Endothelial cell of umbilical vein (primary cell): ENCODE measurements around the gene LRFN2. TPM values are rescaled to one million over a fixed set of nuclear protein-coding genes. Genes with fewer than 3 reads are reported as not detected.

ENCODE experiments used
- BruUV-seq: library from RNA; stranded (reverse); fragments of 400-500 nt; replicated peaks from 2 replicates; lab custom pipeline; 2021; lab: Mats Ljungman, UMichigan
- CTCF ChIA-PET: fragments of 300-600, 350-600 bp; sonication (Branson Sonifier 250); formaldehyde crosslinking; loops from one replicate; lab custom pipeline; 2021; ENCODE audit warnings: antibody characterized with exemption, inconsistent platforms; lab: Charles Lee
- POLR2A ChIA-PET: fragments of 300-600, 350-600 bp; sonication (Branson Sonifier 250); formaldehyde crosslinking; loops from one replicate; lab custom pipeline; 2021; ENCODE audit warnings: antibody characterized with exemption, inconsistent platforms; lab: Charles Lee
- DNase-seq: peaks from one replicate; pipeline ENCODE4 v3.0.0-alpha.2; 2011; ENCODE audit warnings: low read depth, low spot score
- FAIRE-seq: peaks from 2 replicates; lab custom pipeline; 2011; peaks lifted over from hg19 to GRCh38; lab: Jason Lieb, UNC
- H2AFZ ChIP-seq: 2 replicates; pipeline ENCODE4 v1.6.0; 2012; ENCODE audit warnings: low read depth, low read length, control low read depth, inconsistent platforms
- H3K27ac ChIP-seq: 2 replicates; pipeline ENCODE4 v1.5.1; 2011; ENCODE audit warnings: low read depth, mild to moderate bottlenecking, control low read depth, low read length, moderate library complexity; ENCODE audit not compliant: insufficient read depth
- H3K27me3 ChIP-seq, 2 experiments: 2 replicates each; pipeline versions ENCODE4 v1.6.0 to v1.6.1; 2011; ENCODE audit warnings: low read length in 2 of 2, mixed read lengths in 1 of 2; ENCODE audit not compliant: control insufficient read depth in 2 of 2, insufficient read depth in 2 of 2
- H3K36me3 ChIP-seq, 2 experiments: 2 replicates in 1 of 2; 3 replicates in 1 of 2; pipeline ENCODE4 v1.5.1; 2011; ENCODE audit warnings: low read length in 2 of 2, mild to moderate bottlenecking in 1 of 2, moderate library complexity in 1 of 2; ENCODE audit not compliant: control insufficient read depth in 2 of 2, insufficient read depth in 2 of 2; ENCODE audit errors: extremely low read depth in 1 of 2
- H3K4me1 ChIP-seq: 3 replicates; pipeline ENCODE4 v1.5.1; 2011; ENCODE audit warnings: mild to moderate bottlenecking, low read length; ENCODE audit not compliant: control insufficient read depth, insufficient read depth; ENCODE audit errors: extremely low read depth
- H3K4me2 ChIP-seq: 2 replicates; pipeline ENCODE4 v1.6.1; 2011; ENCODE audit warnings: low read length, control low read depth, mixed read lengths; ENCODE audit not compliant: insufficient read depth
- H3K4me3 ChIP-seq, 3 experiments: fragments of 200-600 bp in 1 of 3; sonication (generic), shearing (Covaris generic) in 1 of 3; replicated peaks in 1 of 3; 2 replicates each; pipeline ENCODE4 v1.5.1; 2011 to 2016; ENCODE audit warnings: control low read depth in 3 of 3, low read length in 3 of 3, mild to moderate bottlenecking in 2 of 3, inconsistent platforms in 1 of 3, low read depth in 1 of 3, moderate library complexity in 1 of 3; ENCODE audit not compliant: insufficient read depth in 1 of 3
- H3K79me2 ChIP-seq: 2 replicates; pipeline ENCODE4 v1.6.0; 2012; ENCODE audit warnings: low read length, inconsistent platforms; ENCODE audit not compliant: control insufficient read depth, insufficient read depth
- H3K9ac ChIP-seq: replicated peaks from 2 replicates; pipeline ENCODE3; 2011; ENCODE audit warnings: low read length, control low read depth; ENCODE audit not compliant: insufficient read depth; ENCODE audit errors: extremely low read depth
- H3K9me1 ChIP-seq: replicated peaks from 3 replicates; pipeline ENCODE4 v1.6.0; 2011; ENCODE audit warnings: mild to moderate bottlenecking, low read length; ENCODE audit not compliant: control insufficient read depth, insufficient read depth; ENCODE audit errors: extremely low read depth
- H3K9me3 ChIP-seq: replicated peaks from 2 replicates; pipeline ENCODE4 v1.5.1; 2012; ENCODE audit warnings: low read length, inconsistent platforms; ENCODE audit not compliant: control insufficient read depth, insufficient read depth
- H4K20me1 ChIP-seq: replicated peaks from 2 replicates; pipeline ENCODE3; 2011; ENCODE audit warnings: mild to moderate bottlenecking, low read length; ENCODE audit not compliant: control insufficient read depth, insufficient read depth; ENCODE audit errors: extremely low read depth
- EZH2 ChIP-seq: IDR thresholded peaks from 2 replicates; pipeline ENCODE4 v1.6.1; 2012; ENCODE audit warnings: borderline replicate concordance, low read depth, mild to moderate bottlenecking, moderate library complexity, low read length, inconsistent platforms; ENCODE audit not compliant: severe bottlenecking
- FOS ChIP-seq: IDR thresholded peaks from 2 replicates; pipeline ENCODE4 v1.6.1; 2011; ENCODE audit warnings: mild to moderate bottlenecking, low read length, moderate library complexity, borderline replicate concordance; ENCODE audit not compliant: insufficient read depth
- GATA2 ChIP-seq: IDR thresholded peaks from 2 replicates; pipeline ENCODE4 v1.7.0; 2011; ENCODE audit warnings: low read depth, mild to moderate bottlenecking, moderate library complexity, mixed read lengths, low read length; ENCODE audit not compliant: insufficient read length, insufficient read depth
- JUN ChIP-seq: IDR thresholded peaks from 2 replicates; pipeline ENCODE4 v1.6.1; 2011; ENCODE audit warnings: borderline replicate concordance, low read depth; ENCODE audit not compliant: insufficient read length, insufficient read depth
- MAX ChIP-seq: IDR thresholded peaks from 2 replicates; pipeline ENCODE4 v1.6.1; 2011; ENCODE audit not compliant: insufficient read depth, insufficient read length
- MYC ChIP-seq: IDR thresholded peaks from one replicate; pipeline ENCODE4 v1.6.1; 2011; ENCODE audit warnings: mild to moderate bottlenecking, low read depth, low read length
- POLR2A ChIP-seq: IDR thresholded peaks from 2 replicates; pipeline ENCODE4 v1.6.1; 2012; ENCODE audit warnings: low read depth, mild to moderate bottlenecking, control low read depth, low read length
- POLR2AphosphoS5 ChIP-seq: IDR thresholded peaks from 2 replicates; pipeline ENCODE4 v1.6.1; 2012; ENCODE audit warnings: low read depth, mild to moderate bottlenecking, control low read depth, low read length, moderate library complexity; ENCODE audit not compliant: insufficient read depth
- dilution Hi-C: fragments of 300-500 bp; cut with MboI; formaldehyde crosslinking; loops from one replicate; pipeline ENCODE4 v1.15.0; 2019; ENCODE audit warnings: low sequenced_read_pairs; ENCODE audit not compliant: extremely low pct_ligation_motif_present
- intact Hi-C: fragments of 100-400 bp; cut with micrococcal nuclease; formaldehyde crosslinking; loops from one replicate; pipeline ENCODE4 v1.10.0; 2022
- polyA plus RNA-seq, 4 experiments: library from polyadenylated mRNA; depleted of rRNA in 3 of 4; stranded (reverse) in 3 of 4; unstranded in 1 of 4; fragments of >200 nt; gene quantifications; 2 replicates each; pipeline versions ENCODE4 v1.2.1 to v1.2.3, GENCODE V29; 2011 to 2012; ENCODE audit warnings: missing spikeins in 1 of 4
- total RNA-seq: library from RNA; stranded (reverse); gene quantifications from 2 replicates; pipeline ENCODE4 v1.2.3, GENCODE V29; 2021
- TF ChIP-seq, protein P1 (sequence below), 2 donors: IDR thresholded peaks; 1 replicate in 1 of 2; 2 replicates in 1 of 2; pipeline ENCODE4 v1.5.1; 2011; ENCODE audit warnings: low read length in 2 of 2, mild to moderate bottlenecking in 2 of 2, moderate library complexity in 2 of 2, control low read depth in 1 of 2, inconsistent platforms in 1 of 2, low read depth in 1 of 2; ENCODE audit not compliant: insufficient read depth in 1 of 2; ENCODE audit errors: extremely low read depth in 1 of 2

LRFN2 gene
- total and polyA plus RNA-seq, 2 donors (not counting 3 experiments of a cell fraction or from before 2014, with no cell fraction given) = not detected

- no TSS peak for BruUV-seq
- ChIA-PET POLR2A (no interaction called here), CTCF (no interaction called here)
- H3K4me3 ChIP-seq = no peak overlapping the region
- no peaks in the 10 kb centered on the region for H3K79me2 ChIP-seq
- dilution Hi-C loops (no loop called here), intact Hi-C loops (no loop called here)
- H3K9me1 ChIP-seq = no peaks in the 10 kb centered on the region
- H2AFZ ChIP-seq = no peak overlapping the region
- TF ChIP-seq MYC (no peak), EZH2 (no peak), POLR2A (no peak), MAX (no peak), FOS (no peak), JUN (no peak), GATA2 (no peak), POLR2AphosphoS5 (no peak)
- TF ChIP-seq, protein P1, sequence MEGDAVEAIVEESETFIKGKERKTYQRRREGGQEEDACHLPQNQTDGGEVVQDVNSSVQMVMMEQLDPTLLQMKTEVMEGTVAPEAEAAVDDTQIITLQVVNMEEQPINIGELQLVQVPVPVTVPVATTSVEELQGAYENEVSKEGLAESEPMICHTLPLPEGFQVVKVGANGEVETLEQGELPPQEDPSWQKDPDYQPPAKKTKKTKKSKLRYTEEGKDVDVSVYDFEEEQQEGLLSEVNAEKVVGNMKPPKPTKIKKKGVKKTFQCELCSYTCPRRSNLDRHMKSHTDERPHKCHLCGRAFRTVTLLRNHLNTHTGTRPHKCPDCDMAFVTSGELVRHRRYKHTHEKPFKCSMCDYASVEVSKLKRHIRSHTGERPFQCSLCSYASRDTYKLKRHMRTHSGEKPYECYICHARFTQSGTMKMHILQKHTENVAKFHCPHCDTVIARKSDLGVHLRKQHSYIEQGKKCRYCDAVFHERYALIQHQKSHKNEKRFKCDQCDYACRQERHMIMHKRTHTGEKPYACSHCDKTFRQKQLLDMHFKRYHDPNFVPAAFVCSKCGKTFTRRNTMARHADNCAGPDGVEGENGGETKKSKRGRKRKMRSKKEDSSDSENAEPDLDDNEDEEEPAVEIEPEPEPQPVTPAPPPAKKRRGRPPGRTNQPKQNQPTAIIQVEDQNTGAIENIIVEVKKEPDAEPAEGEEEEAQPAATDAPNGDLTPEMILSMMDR (IDR thresholded peaks at IDR 0.05; ENCODE audit: extremely low read depth in 1 of 2, insufficient read depth in 1 of 2, low read depth in 1 of 2, low read length in 2 of 2) = no peak
- no peaks in the 10 kb centered on the region for H3K27me3 ChIP-seq
- H3K36me3 ChIP-seq = no peaks in the 10 kb centered on the region
- H3K27ac ChIP-seq = no peak overlapping the region
- H3K4me2 ChIP-seq = no peak overlapping the region
- FAIRE-seq (no peak), DNase-seq (no peak)
- H4K20me1 ChIP-seq = no peaks in the 10 kb centered on the region
- no peaks in the 10 kb centered on the region for H3K9me3 ChIP-seq
- no peaks in the 10 kb centered on the region for H3K4me1 ChIP-seq
- H3K9ac ChIP-seq = no peak overlapping the region
Measured at GRCh38 chr6:40457261-40457660, 129.9 kb downstream of the LRFN2 start.
